HepG2 (cell line): Measurements from ENCODE around the gene FRS2. TPM values are rescaled to one million over a fixed set of nuclear protein-coding genes. Genes with fewer than 3 reads are reported as not detected.

Experiments
- EHMT2 ChIP-seq: fragments of 200-600 bp; sonication (generic); IDR thresholded peaks from 2 replicates; pipeline ENCODE4 v1.7.0; 2017; ENCODE audit warnings: antibody characterized with exemption, low read depth, low read length, borderline replicate concordance
- KDM4B ChIP-seq: sonication (generic); formaldehyde crosslinking; IDR thresholded peaks from 2 replicates; pipeline ENCODE4 v1.4.0; 2020; ENCODE audit warnings: missing genetic modification reagents
- NFATC3 ChIP-seq: sonication (generic); formaldehyde crosslinking; IDR thresholded peaks from 2 replicates; pipeline ENCODE4 v1.5.1; 2020; ENCODE audit warnings: mild to moderate bottlenecking, missing genetic modification reagents
- NFYB ChIP-seq: sonication (generic); formaldehyde crosslinking; IDR thresholded peaks from 2 replicates; pipeline ENCODE4 v1.4.0; 2020; ENCODE audit warnings: missing genetic modification reagents
- SCMH1 ChIP-seq: sonication (generic); formaldehyde crosslinking; IDR thresholded peaks from 2 replicates; pipeline ENCODE4 v1.9.0; 2021; ENCODE audit warnings: missing genetic modification reagents, mild to moderate bottlenecking, borderline replicate concordance
- SMYD3 ChIP-seq: sonication (generic); formaldehyde crosslinking; IDR thresholded peaks from 2 replicates; pipeline ENCODE4 v1.8.1; 2023; ENCODE audit warnings: mild to moderate bottlenecking, missing genetic modification reagents
- SOX5 ChIP-seq: IDR thresholded peaks from 2 replicates; pipeline ENCODE4 v1.6.1; 2016; ENCODE audit warnings: borderline replicate concordance
- ZBTB3 ChIP-seq: sonication (generic); formaldehyde crosslinking; IDR thresholded peaks from 2 replicates; pipeline ENCODE4 v1.4.0; 2020; ENCODE audit warnings: low read depth, mild to moderate bottlenecking, moderate library complexity, missing genetic modification reagents, borderline replicate concordance
- ZBTB7B ChIP-seq: sonication (generic); formaldehyde crosslinking; IDR thresholded peaks from 2 replicates; pipeline ENCODE4 v1.4.0; 2020; ENCODE audit warnings: missing genetic modification reagents
- ZBTB8A ChIP-seq: sonication (generic); formaldehyde crosslinking; IDR thresholded peaks from 2 replicates; pipeline ENCODE4 v1.4.0; 2020; ENCODE audit warnings: mild to moderate bottlenecking, low read depth, missing genetic modification reagents, borderline replicate concordance
- ZNF264 ChIP-seq: sonication (generic); formaldehyde crosslinking; IDR thresholded peaks from 2 replicates; pipeline ENCODE4 v1.4.0; 2020; ENCODE audit warnings: missing genetic modification reagents
- ZNF33A ChIP-seq: sonication (generic); formaldehyde crosslinking; IDR thresholded peaks from 2 replicates; pipeline ENCODE4 v1.5.1; 2020; ENCODE audit warnings: missing genetic modification reagents, mild to moderate bottlenecking, moderate library complexity, borderline replicate concordance
- ZNF891 ChIP-seq: sonication (generic); formaldehyde crosslinking; IDR thresholded peaks from 2 replicates; pipeline ENCODE4 v1.5.0; 2020; ENCODE audit warnings: mild to moderate bottlenecking, missing genetic modification reagents
- polyA plus RNA-seq, 8 experiments: library from polyadenylated mRNA; depleted of rRNA in 3 of 8; stranded (reverse) in 7 of 8; unstranded in 1 of 8; fragments of >200 nt; fragmentation: Illumina TruSeq in 4 of 8; extraction: Trizol in 4 of 8; gene quantifications; 2 replicates each; pipeline versions ENCODE4 v1.2.1 to v1.2.3, GENCODE V29; 2011 to 2016; ENCODE audit warnings: low read depth in 4 of 8, missing spikeins in 1 of 8, mixed read lengths in 1 of 8; ENCODE audit not compliant: insufficient read depth in 1 of 8
- total RNA-seq, 5 experiments: library from RNA; depleted of rRNA; stranded (reverse); fragments of >200 nt; fragmentation: Illumina TruSeq; extraction: Trizol; gene quantifications; 2 replicates each; pipeline ENCODE4 v1.2.3, GENCODE V29; 2016; ENCODE audit warnings: low read depth in 1 of 5
- TF ChIP-seq, protein P1 (sequence below): sonication (generic); formaldehyde crosslinking; conservative IDR thresholded peaks from 2 replicates; pipeline ENCODE4 v1.4.0; 2020; ENCODE audit warnings: missing genetic modification reagents
- TF ChIP-seq, protein P2 (sequence below): sonication (generic); formaldehyde crosslinking; IDR thresholded peaks from 2 replicates; pipeline ENCODE4 v1.5.0; 2020; ENCODE audit warnings: missing genetic modification reagents
- TF ChIP-seq, protein P3 (sequence below): sonication (generic); formaldehyde crosslinking; IDR thresholded peaks from 2 replicates; pipeline ENCODE4 v1.4.0; 2020; ENCODE audit warnings: mild to moderate bottlenecking, missing genetic modification reagents
- TF ChIP-seq, protein P4 (sequence below): IDR thresholded peaks from 2 replicates; pipeline ENCODE4 v1.6.1; 2016; ENCODE audit warnings: mild to moderate bottlenecking, missing biosample characterization, missing genetic modification reagents

The FRS2 gene
- total and polyA plus RNA-seq, 2 of the 13 experiments (the other 11 are each of a cell fraction or from before 2014, with no cell fraction given) = 8.3 to 16.8 TPM

DNA sequence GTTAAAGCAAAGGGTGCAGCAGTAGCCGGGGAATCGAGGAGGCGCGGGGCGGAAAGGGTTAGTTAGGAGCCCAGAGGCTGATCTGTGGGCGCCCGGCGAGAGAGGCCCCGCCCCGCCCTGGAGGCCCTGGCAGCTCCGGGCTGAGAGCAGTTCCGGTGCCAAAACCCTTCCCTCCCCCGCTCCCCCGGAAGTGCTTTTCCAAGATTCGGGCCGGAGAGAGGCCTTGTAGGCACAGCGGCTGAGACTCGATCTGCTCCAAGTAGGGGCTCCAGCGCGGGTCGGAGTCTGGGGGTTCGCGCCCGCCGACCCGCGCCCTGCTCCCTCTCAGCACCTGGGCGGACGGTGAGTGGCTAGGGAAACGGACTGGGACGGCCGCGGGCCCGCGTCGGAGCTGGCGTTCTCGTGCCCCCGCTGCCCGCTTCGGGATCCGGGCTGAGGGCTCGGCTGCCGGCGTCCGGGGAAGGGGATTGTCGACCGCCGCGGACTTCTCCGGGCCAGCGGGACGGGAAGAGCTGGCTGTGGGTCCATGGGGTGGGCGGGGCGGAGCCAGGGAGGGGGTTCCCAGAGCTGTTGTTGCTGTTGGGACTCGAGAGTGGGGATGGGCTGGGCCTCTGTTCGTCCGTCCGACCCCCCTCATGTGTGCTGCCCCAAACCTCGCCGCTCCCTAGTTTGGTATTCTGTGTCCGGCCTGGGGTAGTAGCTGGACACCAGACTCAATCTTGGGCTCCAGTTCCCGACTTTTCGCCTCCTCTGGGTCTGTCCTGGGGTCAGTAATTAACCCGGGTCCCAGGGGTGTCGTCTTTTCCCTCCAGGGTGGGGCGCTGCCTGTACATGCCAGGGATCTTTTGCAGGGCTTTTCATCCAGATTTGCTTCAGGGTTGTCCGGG, at the start of gene FRS2 (continued):
- TF ChIP-seq, protein P1, sequence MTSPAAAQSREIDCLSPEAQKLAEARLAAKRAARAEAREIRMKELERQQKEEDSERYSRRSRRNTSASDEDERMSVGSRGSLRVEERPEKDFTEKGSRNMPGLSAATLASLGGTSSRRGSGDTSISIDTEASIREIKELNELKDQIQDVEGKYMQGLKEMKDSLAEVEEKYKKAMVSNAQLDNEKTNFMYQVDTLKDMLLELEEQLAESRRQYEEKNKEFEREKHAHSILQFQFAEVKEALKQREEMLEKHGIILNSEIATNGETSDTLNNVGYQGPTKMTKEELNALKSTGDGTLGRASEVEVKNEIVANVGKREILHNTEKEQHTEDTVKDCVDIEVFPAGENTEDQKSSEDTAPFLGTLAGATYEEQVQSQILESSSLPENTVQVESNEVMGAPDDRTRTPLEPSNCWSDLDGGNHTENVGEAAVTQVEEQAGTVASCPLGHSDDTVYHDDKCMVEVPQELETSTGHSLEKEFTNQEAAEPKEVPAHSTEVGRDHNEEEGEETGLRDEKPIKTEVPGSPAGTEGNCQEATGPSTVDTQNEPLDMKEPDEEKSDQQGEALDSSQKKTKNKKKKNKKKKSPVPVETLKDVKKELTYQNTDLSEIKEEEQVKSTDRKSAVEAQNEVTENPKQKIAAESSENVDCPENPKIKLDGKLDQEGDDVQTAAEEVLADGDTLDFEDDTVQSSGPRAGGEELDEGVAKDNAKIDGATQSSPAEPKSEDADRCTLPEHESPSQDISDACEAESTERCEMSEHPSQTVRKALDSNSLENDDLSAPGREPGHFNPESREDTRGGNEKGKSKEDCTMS (CRISPR knock-in tag) = no peak
- no peak for TF ChIP-seq ZNF33A (CRISPR knock-in tag)
- no peak for TF ChIP-seq SMYD3 (CRISPR knock-in tag)
- 0 out of 2 replicates have a peak, but pooled peaks have one; percentile 28 for TF ChIP-seq SOX5 (CRISPR knock-in tag)
- no peak for TF ChIP-seq EHMT2
- TF ChIP-seq, protein P2, sequence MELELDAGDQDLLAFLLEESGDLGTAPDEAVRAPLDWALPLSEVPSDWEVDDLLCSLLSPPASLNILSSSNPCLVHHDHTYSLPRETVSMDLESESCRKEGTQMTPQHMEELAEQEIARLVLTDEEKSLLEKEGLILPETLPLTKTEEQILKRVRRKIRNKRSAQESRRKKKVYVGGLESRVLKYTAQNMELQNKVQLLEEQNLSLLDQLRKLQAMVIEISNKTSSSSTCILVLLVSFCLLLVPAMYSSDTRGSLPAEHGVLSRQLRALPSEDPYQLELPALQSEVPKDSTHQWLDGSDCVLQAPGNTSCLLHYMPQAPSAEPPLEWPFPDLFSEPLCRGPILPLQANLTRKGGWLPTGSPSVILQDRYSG (CRISPR knock-in tag) = no peak; the same call in 1 of the 2 replicates
- no peak for TF ChIP-seq NFYB (CRISPR knock-in tag)
- TF ChIP-seq, protein P3, sequence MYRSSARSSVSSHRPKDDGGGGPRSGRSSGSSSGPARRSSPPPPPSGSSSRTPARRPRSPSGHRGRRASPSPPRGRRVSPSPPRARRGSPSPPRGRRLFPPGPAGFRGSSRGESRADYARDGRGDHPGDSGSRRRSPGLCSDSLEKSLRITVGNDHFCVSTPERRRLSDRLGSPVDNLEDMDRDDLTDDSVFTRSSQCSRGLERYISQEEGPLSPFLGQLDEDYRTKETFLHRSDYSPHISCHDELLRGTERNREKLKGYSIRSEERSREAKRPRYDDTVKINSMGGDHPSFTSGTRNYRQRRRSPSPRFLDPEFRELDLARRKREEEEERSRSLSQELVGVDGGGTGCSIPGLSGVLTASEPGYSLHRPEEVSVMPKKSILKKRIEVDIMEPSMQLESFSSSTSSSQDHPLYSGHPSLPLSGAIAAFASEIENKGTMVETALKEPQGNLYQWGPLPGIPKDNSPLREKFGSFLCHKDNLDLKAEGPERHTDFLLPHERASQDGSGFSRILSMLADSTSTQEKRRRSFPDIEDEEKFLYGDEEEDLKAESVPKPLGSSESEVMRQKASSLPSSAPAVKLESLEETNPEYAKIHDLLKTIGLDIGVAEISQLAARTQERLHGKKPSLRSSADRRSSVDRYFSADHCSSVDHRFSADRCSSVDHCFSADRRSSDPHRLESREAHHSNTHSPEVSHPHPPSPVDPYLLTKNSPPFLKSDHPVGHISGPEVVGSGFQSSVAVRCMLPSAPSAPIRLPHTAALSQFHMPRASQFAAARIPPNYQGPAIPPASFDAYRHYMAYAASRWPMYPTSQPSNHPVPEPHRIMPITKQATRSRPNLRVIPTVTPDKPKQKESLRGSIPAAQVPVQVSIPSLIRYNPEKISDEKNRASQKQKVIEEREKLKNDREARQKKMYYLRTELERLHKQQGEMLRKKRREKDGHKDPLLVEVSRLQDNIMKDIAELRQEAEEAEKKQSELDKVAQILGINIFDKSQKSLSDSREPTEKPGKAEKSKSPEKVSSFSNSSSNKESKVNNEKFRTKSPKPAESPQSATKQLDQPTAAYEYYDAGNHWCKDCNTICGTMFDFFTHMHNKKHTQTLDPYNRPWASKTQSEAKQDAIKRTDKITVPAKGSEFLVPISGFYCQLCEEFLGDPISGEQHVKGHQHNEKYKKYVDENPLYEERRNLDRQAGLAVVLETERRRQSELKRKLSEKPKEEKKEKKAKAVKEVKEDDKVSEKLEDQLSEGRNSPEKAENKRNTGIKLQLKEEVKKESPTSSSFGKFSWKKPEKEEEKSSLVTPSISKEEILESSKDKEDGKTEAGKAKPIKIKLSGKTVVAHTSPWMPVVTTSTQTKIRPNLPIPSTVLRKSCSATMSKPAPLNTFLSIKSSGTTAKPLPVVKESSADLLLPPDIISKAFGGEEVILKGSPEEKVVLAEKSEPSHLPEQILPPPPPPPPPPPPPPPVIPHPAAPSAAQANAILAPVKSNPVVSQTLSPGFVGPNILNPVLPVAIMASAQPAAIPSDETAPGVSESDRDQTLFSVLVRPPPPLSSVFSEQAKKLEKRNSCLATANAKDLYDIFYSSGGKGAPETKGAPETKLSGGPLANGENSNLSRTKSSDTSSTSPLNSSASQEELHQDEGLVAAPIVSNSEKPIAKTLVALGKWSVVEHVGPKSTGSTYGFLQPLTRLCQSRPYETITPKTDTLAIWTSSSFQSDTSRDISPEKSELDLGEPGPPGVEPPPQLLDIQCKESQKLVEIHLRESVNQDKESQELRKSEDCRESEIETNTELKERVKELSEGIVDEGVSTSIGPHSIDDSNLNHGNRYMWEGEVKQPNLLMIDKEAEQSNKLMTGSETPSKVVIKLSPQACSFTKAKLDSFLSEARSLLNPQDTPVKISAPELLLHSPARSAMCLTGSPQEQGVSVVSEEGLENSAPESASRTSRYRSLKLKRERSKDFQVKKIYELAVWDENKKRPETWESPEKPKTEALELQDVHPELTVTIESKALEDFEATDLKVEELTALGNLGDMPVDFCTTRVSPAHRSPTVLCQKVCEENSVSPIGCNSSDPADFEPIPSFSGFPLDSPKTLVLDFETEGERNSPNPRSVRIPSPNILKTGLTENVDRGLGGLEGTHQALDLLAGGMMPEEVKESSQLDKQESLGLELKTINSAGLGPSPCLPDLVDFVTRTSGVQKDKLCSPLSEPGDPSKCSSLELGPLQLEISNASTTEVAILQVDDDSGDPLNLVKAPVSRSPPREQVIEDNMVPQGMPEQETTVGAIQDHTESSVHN (CRISPR knock-in tag) = no peak
- TF ChIP-seq KDM4B (CRISPR knock-in tag) = peak; percentile 44; the same call in 1 of the 2 replicates
- no peak for TF ChIP-seq SCMH1
- TF ChIP-seq ZBTB3 (CRISPR knock-in tag) = no peak
- peak; percentile 73 for TF ChIP-seq ZNF891 (CRISPR knock-in tag)
- no peak for TF ChIP-seq ZBTB8A
- TF ChIP-seq, protein P4, sequence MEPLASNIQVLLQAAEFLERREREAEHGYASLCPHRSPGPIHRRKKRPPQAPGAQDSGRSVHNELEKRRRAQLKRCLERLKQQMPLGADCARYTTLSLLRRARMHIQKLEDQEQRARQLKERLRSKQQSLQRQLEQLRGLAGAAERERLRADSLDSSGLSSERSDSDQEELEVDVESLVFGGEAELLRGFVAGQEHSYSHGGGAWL (CRISPR knock-in tag) = 0 out of 2 replicates have a peak, but pooled peaks have one; percentile 11
- TF ChIP-seq NFATC3 (CRISPR knock-in tag) = 0 out of 2 replicates have a peak, but pooled peaks have one; percentile 26
- TF ChIP-seq ZNF264 (CRISPR knock-in tag) = no peak
- no peak; the same call in 1 of the 2 replicates for TF ChIP-seq ZBTB7B (CRISPR knock-in tag)
